Germinal center (tissue), 1 donor: Measurements from ENCODE around the gene GPX1.

Experiments
- DNase-seq: peaks from one replicate; pipeline ENCODE4 v3.0.0; 2012; ENCODE audit warnings: mixed read lengths, low spot score

GPX1 gene

DNA sequence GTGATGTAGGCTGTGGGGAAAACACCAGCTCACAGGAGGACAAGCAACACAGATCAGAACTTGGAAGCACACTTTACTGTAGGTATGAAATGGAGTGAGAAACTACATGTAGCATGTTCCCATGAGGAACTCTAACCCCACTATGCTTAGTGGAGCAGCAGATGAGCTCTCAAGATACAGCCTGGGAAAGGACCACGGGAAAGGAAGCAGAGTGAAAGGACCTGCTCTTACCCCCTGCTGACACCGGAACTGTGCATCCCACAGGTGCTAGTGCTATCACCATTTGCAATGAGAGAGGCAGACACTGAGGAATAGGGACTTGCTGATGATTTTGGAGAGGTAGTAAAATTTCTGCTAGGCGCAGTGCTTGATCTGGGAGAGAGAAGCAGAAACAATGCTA lies 46.9 kb downstream of the GPX1 start:
- DNase-seq, result no peak

DNA sequence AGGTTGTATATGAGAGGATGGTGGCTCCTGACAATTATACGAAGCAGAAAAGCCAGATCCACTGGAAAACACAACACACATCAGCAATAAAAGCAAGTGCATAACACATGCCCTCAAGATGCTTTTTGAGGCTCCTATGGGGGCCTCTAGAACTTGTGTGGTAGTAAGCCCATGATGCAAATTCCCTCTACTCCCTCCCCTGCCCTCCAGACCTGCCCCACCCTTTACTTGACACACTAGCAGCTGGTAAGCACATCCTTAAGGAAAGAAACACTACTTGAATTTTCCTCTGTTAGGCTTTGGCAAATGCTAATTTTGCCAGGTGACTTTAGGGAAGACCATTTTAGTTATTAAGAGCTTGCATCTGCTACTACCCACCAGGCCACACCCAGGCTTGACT lies 47.5 kb downstream of the GPX1 start:
- DNase-seq, result no peak
